ENCODE results near the gene SLC35D1.
"Not testable (repeated sequence)": the region's sequence is repeated elsewhere in the genome, so short reads cannot be mapped to it uniquely, and the experiment has no call there.

SLC35D1 gene

GRCh38 chr1:66966188-66966873 lies 87.6 kb downstream of the SLC35D1 start:
- H3K4me3 ChIP-seq (ENCODE audit: control insufficient read depth in 1 of 7, extremely low read depth in 1 of 7, insufficient read depth in 4 of 7, low read depth in 2 of 7, low read length in 6 of 7); H3K27ac ChIP-seq (ENCODE audit: insufficient read depth in 1 of 2, low read depth in 1 of 2, low read length in 2 of 2, poor library complexity in 1 of 2, severe bottlenecking in 2 of 2); POLR2A ChIA-PET; H3K9me3 ChIP-seq (ENCODE audit: control extremely low read depth in 1 of 5, control insufficient read depth in 4 of 5, insufficient read depth in 2 of 5, low read depth in 1 of 5, low read length in 4 of 5); DNase-seq; H3K4me1 ChIP-seq (ENCODE audit: control extremely low read depth in 1 of 4, control insufficient read depth in 4 of 4, insufficient read depth in 4 of 4, low read length in 3 of 4); H3K27me3 ChIP-seq (replicated peaks in 2 of 5; ENCODE audit: control insufficient read depth in 4 of 5, insufficient read depth in 5 of 5, low read length in 4 of 5): not testable (repeated sequence)
- no CpG with 5 or more reads among the region's 7 CpGs for WGBS (ENCODE audit: insufficient coverage)
- CTCF ChIA-PET = interaction anchor here (1.4 kb wide), 1 partner anchor 15 kb away, joined by 5 read pairs; no protein-coding TSS in a partner anchor
- H3K36me3 ChIP-seq (ENCODE audit: control insufficient read depth in 4 of 4, insufficient read depth in 4 of 4, low read length in 3 of 4) = peaks cover 7 to 69% (median 35%) of the 10 kb centered on the region in 4 experiments

GRCh38 chr1:66957938-66958337 lies 96.0 kb downstream of the SLC35D1 start:
- no peak for DNase-seq
- ChIA-PET POLR2A (no interaction called here), CTCF (no interaction called here)
- H3K27me3 ChIP-seq (replicated peaks in 2 of 5; ENCODE audit: control insufficient read depth in 4 of 5, insufficient read depth in 5 of 5, low read length in 4 of 5) = no peaks in the 10 kb centered on the region
- H3K27ac ChIP-seq (ENCODE audit: insufficient read depth in 1 of 2, low read depth in 1 of 2, low read length in 2 of 2, poor library complexity in 1 of 2, severe bottlenecking in 2 of 2) = no peak overlapping the region
- peaks cover 2 to 72% (median 44%) of the 10 kb centered on the region in 4 experiments for H3K36me3 ChIP-seq (ENCODE audit: control insufficient read depth in 4 of 4, insufficient read depth in 4 of 4, low read length in 3 of 4)
- H3K4me3 ChIP-seq (ENCODE audit: control insufficient read depth in 1 of 7, extremely low read depth in 1 of 7, insufficient read depth in 4 of 7, low read depth in 2 of 7, low read length in 6 of 7) = no peak overlapping the region
- 83% methylated on average over 2 of the region's 3 CpGs for whole genome bisulfite sequencing (ENCODE audit: insufficient coverage)
- H3K4me1 ChIP-seq (ENCODE audit: control extremely low read depth in 1 of 4, control insufficient read depth in 4 of 4, insufficient read depth in 4 of 4, low read length in 3 of 4) = peaks cover 0 to 8% (median 3%) of the 10 kb centered on the region in 4 experiments
- H3K9me3 ChIP-seq (ENCODE audit: control extremely low read depth in 1 of 5, control insufficient read depth in 4 of 5, insufficient read depth in 2 of 5, low read depth in 1 of 5, low read length in 4 of 5) = no peaks in the 10 kb centered on the region

GRCh38 chr1:66954208-66954607 lies 99.7 kb downstream of the SLC35D1 start:
- Histone ChIP-seq H3K27me3 (replicated peaks in 2 of 5; ENCODE audit: control insufficient read depth in 4 of 5, insufficient read depth in 5 of 5, low read length in 4 of 5) (no peaks in the 10 kb centered on the region), H3K4me3 (ENCODE audit: control insufficient read depth in 1 of 7, extremely low read depth in 1 of 7, insufficient read depth in 4 of 7, low read depth in 2 of 7, low read length in 6 of 7) (no peak overlapping the region), H3K4me1 (ENCODE audit: control extremely low read depth in 1 of 4, control insufficient read depth in 4 of 4, insufficient read depth in 4 of 4, low read length in 3 of 4) (no peaks in the 10 kb centered on the region), H3K27ac (ENCODE audit: insufficient read depth in 1 of 2, low read depth in 1 of 2, low read length in 2 of 2, poor library complexity in 1 of 2, severe bottlenecking in 2 of 2) (no peak overlapping the region), H3K36me3 (ENCODE audit: control insufficient read depth in 4 of 4, insufficient read depth in 4 of 4, low read length in 3 of 4) (peaks cover 16 to 68% (median 45%) of the 10 kb centered on the region in 4 experiments), H3K9me3 (ENCODE audit: control extremely low read depth in 1 of 5, control insufficient read depth in 4 of 5, insufficient read depth in 2 of 5, low read depth in 1 of 5, low read length in 4 of 5) (no peaks in the 10 kb centered on the region)
- DNase-seq = no peak
- CTCF ChIA-PET = no interaction called here
- WGBS (ENCODE audit: insufficient coverage) = 82% methylated on average over 2 of the region's 4 CpGs
- POLR2A ChIA-PET = no interaction called here

DNA sequence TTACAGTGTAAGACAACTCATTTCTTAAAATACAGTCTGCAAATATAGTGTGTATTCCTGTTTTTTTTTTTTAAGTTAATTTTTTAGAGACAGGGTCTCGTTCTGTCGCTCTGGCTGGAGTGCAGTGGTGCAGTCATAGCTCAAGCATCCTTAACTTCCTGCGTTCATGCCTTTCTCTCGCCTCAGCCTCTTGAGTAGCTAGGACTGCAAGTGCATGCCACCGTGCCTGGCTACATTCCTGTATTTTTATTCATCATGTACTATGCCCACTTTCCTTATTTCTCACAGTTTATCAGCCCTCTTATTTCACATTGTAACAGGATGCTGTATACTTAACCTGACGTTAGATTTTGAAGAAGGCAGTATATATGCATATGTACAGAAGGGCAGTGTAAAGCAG lies 102.4 kb downstream of the SLC35D1 start:
- no peak for DNase-seq
- ChIA-PET POLR2A (no interaction called here), CTCF (interaction anchor here (1.0 kb wide), 1 partner anchor 13 kb away, joined by 4 read pairs; no protein-coding TSS in a partner anchor)
- Histone ChIP-seq H3K36me3 (ENCODE audit: control insufficient read depth in 4 of 4, insufficient read depth in 4 of 4, low read length in 3 of 4) (peaks cover 19 to 76% (median 45%) of the 10 kb centered on the region in 4 experiments), H3K4me1 (ENCODE audit: control extremely low read depth in 1 of 4, control insufficient read depth in 4 of 4, insufficient read depth in 4 of 4, low read length in 3 of 4) (peaks cover 0 to 3% (median 0%) of the 10 kb centered on the region in 4 experiments), H3K9me3 (ENCODE audit: control extremely low read depth in 1 of 5, control insufficient read depth in 4 of 5, insufficient read depth in 2 of 5, low read depth in 1 of 5, low read length in 4 of 5) (no peaks in the 10 kb centered on the region), H3K27ac (ENCODE audit: insufficient read depth in 1 of 2, low read depth in 1 of 2, low read length in 2 of 2, poor library complexity in 1 of 2, severe bottlenecking in 2 of 2) (no peak overlapping the region), H3K27me3 (replicated peaks in 2 of 5; ENCODE audit: control insufficient read depth in 4 of 5, insufficient read depth in 5 of 5, low read length in 4 of 5) (no peaks in the 10 kb centered on the region), H3K4me3 (ENCODE audit: control insufficient read depth in 1 of 7, extremely low read depth in 1 of 7, insufficient read depth in 4 of 7, low read depth in 2 of 7, low read length in 6 of 7) (no peak overlapping the region)
- WGBS (ENCODE audit: insufficient coverage) = 100% methylated on average over 2 of the region's 6 CpGs

Data from common myeloid progenitor, CD34-positive (primary cell).